ENCODE results near the gene ZNF320. TPM values are rescaled to one million over a fixed set of nuclear protein-coding genes. Genes with fewer than 3 reads are reported as not detected.
A peak's percentile ranks its signal among the peaks of the same experiment; 100 is the strongest.
"Not testable (repeated sequence)": the region's sequence is repeated elsewhere in the genome, so short reads cannot be mapped to it uniquely, and the experiment has no call there.

The ZNF320 gene
- total RNA-seq, 2 experiments from 2014 or later, result 4.0 to 4.1 TPM

DNA sequence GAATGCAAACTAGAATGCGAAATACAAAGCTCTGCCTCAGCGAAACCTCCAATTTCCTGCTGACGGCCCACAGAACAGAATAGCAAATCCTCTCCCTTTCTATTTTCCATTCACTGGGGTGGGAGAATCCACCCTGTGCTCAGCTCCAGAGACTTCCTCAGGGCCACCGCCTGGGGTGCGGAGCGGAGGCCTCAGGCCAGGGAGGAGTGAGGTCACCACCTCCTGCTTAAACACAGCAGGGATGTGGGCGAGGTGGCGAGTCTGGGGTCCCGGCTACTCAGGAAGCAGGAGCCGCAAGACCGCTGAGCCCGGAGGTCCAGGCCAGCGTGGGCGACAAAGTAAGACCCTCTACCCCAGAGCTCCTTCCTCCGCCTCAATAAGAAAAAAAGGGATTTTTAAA lies 666 bp upstream of the ZNF320 start:
- CTCF ChIA-PET, result no interaction called here
- peak overlapping the region; percentile 89 for H3K4me3 Mint-ChIP-seq
- POLR2A ChIA-PET, result no interaction called here
- H3K36me3 Mint-ChIP-seq (ENCODE audit: low read depth), result peaks cover 38% of the 10 kb centered on the region
- H3K4me1 Mint-ChIP-seq, result peaks cover 12% of the 10 kb centered on the region
- DNase-seq, result no peak
- H3K27me3 Mint-ChIP-seq, result no peaks in the 10 kb centered on the region
- H3K9me3 Mint-ChIP-seq, result peaks cover 27% of the 10 kb centered on the region
- no peak overlapping the region for H3K27ac Mint-ChIP-seq

DNA sequence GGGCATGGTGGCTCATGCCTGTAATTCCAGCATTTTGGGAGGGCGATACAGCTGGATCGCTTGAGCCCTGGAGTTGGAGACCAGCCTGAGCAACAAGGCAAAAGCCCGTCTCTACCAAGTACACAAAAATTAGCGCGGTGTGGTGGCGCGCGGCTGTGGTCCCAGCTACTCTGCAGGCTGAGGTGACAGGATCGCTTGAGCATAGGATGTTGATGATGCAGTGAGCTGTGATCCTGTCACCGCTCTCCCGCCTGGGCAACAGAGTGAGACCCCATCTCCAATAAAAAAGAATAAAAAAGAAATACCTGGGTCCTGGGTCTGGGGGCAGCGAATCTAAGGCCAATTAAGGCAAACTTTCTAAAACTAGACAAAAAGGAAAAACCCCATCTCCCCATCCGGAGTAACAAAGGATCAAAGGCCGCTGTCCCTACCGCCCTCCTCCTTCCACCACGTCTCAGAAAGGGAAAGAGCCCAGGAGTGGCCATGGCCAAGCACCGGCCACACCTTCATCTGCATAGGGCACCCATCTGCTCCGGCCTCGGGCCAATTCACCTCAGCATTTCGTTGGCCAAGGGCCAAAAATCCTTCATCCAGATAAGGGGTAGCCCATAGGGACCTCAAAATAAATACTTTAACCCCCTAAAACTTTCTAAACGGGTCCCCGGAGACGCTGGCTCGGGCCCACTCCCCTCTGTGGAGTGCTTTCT lies 851 bp downstream of the ZNF320 start:
- Mint-ChIP-seq H3K4me3 (peak overlapping the region; percentile 89), H3K27me3 (no peaks in the 10 kb centered on the region), H3K9me3 (peaks cover 24% of the 10 kb centered on the region), H3K4me1 (peaks cover 12% of the 10 kb centered on the region), H3K36me3 (ENCODE audit: low read depth) (peaks cover 50% of the 10 kb centered on the region), H3K27ac (peak overlapping the region; percentile 83)
- ChIA-PET POLR2A (interaction anchor here (0.7 to 1.1 kb wide), 2 partner anchors 25 to 499 kb away, joined by 3 read pairs; partner anchors contain the start of gene ZNF765), CTCF (no interaction called here)
- no peak for DNase-seq

DNA sequence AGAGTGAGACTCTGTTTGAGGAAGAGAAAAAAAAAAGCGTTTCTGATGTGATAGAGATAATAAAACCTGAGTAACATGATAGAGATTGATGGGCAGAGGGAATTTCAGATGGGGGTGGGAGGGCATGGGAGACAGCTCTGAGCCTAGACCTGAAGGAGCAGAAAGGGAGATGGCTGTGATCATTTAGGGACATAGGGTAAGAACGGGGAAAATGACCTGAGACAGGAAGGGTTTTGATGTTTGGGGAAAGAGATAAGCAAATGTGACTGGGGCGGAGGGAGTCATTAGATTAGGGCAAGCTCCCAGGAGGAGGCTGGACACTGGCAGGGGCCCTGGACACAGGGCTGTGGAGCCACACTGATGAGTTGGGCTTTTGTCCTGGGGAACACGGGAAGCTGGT lies 6.1 kb downstream of the ZNF320 start:
- peaks cover 77% of the 10 kb centered on the region for H3K36me3 Mint-ChIP-seq (ENCODE audit: low read depth)
- ChIA-PET POLR2A (no interaction called here), CTCF (no interaction called here)
- no peak for DNase-seq
- peak overlapping the region; percentile 6 for H3K27ac Mint-ChIP-seq
- H3K9me3 Mint-ChIP-seq, result peaks cover 38% of the 10 kb centered on the region
- H3K4me3 Mint-ChIP-seq, result no peak overlapping the region
- no peaks in the 10 kb centered on the region for H3K27me3 Mint-ChIP-seq
- no peaks in the 10 kb centered on the region for H3K4me1 Mint-ChIP-seq

DNA sequence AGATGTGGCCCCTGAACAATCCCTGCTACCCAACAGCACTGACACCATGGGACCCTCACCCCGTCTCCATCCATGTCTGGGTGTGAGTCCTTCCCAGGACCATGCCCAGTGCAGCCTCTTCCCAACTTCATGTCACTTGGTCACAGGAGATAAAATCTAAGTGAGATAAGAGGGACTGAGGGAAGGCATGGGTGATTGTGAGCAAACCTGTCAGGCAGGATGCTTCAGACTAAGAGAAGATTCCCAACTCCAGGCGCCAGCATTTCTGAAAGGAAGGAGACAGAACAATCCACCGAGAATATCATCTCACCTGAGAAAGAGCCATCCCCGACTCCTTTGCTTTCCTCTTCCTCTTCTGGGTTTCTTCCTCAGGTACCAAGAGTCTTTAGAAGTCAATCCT lies 7.5 kb downstream of the ZNF320 start:
- H3K27ac Mint-ChIP-seq, result no peak overlapping the region
- H3K36me3 Mint-ChIP-seq (ENCODE audit: low read depth), result peaks cover 76% of the 10 kb centered on the region
- ChIA-PET CTCF (no interaction called here), POLR2A (no interaction called here)
- H3K9me3 Mint-ChIP-seq, result peaks cover 38% of the 10 kb centered on the region
- DNase-seq, result no peak
- no peaks in the 10 kb centered on the region for H3K27me3 Mint-ChIP-seq
- no peaks in the 10 kb centered on the region for H3K4me1 Mint-ChIP-seq
- no peak overlapping the region for H3K4me3 Mint-ChIP-seq

DNA sequence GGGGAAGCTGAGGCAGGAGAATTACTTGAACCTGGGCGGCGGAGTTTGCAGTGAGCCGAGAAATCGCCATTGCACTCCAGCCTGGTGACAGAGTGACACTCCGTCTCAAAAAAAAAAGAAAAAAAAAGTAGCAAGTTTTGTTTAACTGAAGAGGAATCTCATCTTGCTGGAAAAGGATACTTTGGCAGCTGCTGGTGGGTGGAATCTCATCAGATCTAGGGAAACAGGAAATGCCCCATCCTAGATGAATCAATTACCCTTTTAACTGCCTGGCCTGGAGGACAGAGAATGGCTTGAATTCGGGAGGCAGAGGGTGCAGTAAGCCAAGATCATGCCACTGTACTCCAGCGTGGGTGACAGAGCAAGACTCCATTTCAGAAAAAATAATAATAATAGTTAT lies 8.4 kb downstream of the ZNF320 start:
- ChIA-PET POLR2A (interaction anchor here (0.6 kb wide), 1 partner anchor 74 kb away, joined by 3 read pairs; no protein-coding TSS in a partner anchor), CTCF (no interaction called here)
- no peaks in the 10 kb centered on the region for H3K27me3 Mint-ChIP-seq
- peaks cover 77% of the 10 kb centered on the region for H3K36me3 Mint-ChIP-seq (ENCODE audit: low read depth)
- no peak for DNase-seq
- no peaks in the 10 kb centered on the region for H3K4me1 Mint-ChIP-seq
- peaks cover 40% of the 10 kb centered on the region for H3K9me3 Mint-ChIP-seq
- H3K4me3 Mint-ChIP-seq, result no peak overlapping the region
- no peak overlapping the region for H3K27ac Mint-ChIP-seq

DNA sequence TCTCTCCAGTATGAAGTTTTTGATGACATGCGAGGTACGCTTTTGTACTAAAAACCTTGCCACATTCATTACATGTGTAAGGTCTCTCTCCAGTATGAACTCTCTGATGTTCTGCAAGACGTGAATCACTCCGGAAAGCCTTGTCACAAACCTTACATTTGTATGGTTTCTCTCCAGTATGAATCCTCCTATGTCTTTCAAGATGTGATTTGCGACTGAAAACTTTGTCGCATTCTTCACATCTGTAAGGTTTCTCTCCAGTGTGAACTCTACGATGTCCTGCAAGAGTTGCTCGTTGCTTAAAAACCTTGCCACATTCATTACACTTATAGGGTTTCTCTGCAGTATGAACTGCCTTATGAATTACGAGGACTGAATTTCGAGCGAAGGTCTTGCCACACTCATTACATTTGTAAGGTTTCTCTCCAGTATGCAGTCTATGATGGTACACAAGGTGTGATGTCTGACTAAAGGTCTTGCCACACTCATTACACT lies 16.5 kb downstream of the ZNF320 start:
- Mint-ChIP-seq H3K4me1 (no peaks in the 10 kb centered on the region), H3K4me3 (no peak overlapping the region), H3K36me3 (ENCODE audit: low read depth) (peaks cover 71% of the 10 kb centered on the region), H3K27me3 (no peaks in the 10 kb centered on the region), H3K27ac (no peak overlapping the region), H3K9me3 (peaks cover 59% of the 10 kb centered on the region)
- CTCF ChIA-PET, result no interaction called here
- DNase-seq, result no peak
- POLR2A ChIA-PET, result no interaction called here

DNA sequence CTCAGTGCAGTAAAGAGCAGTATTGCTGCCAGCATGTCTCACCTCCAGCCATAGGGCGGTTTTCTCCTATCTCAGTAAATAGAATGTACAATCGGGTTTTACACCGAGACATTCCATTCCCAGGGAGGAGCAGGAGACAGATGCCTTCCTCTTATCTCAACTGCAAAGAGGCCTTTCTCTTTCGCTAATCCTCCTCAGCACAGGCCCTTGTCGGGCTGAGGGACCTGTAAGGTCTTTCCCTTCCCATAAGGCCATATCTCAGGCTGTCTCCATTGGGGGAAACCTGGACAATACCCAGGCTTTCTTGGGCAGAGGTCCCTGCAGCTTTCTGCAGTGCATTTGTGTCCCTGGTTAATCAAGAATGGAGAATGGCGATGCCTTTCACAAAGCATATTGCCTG lies 24.4 kb downstream of the ZNF320 start:
- H3K9me3 Mint-ChIP-seq, result peaks cover 59% of the 10 kb centered on the region
- H3K27ac Mint-ChIP-seq, DNase-seq, POLR2A ChIA-PET, H3K4me3 Mint-ChIP-seq, CTCF ChIA-PET, H3K27me3 Mint-ChIP-seq, H3K4me1 Mint-ChIP-seq: not testable (repeated sequence)
- peaks cover 13% of the 10 kb centered on the region for H3K36me3 Mint-ChIP-seq (ENCODE audit: low read depth)

DNA sequence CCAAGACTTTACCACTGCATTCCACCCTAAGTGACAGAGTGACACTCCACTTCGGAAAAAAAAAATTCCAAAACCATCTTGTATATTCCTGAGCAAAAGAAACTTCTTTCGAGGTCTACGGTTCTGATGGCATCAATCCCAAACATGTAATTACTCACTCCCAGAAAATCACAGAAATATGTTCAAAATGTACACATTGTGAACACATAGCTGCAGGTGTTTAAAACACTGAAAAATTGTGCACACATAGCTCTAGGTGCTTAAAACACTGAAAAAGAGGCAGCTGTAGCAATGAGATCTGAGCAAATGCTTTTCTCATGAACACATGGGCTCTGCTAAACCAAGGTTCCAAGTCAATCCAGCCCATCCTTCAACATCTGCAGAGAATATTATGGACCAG lies 26.0 kb downstream of the ZNF320 start:
- Mint-ChIP-seq H3K27ac (no peak overlapping the region), H3K27me3 (no peaks in the 10 kb centered on the region), H3K36me3 (ENCODE audit: low read depth) (peaks cover 4% of the 10 kb centered on the region), H3K9me3 (peaks cover 52% of the 10 kb centered on the region), H3K4me3 (no peak overlapping the region), H3K4me1 (no peaks in the 10 kb centered on the region)
- DNase-seq, result no peak
- ChIA-PET CTCF (no interaction called here), POLR2A (no interaction called here)

DNA sequence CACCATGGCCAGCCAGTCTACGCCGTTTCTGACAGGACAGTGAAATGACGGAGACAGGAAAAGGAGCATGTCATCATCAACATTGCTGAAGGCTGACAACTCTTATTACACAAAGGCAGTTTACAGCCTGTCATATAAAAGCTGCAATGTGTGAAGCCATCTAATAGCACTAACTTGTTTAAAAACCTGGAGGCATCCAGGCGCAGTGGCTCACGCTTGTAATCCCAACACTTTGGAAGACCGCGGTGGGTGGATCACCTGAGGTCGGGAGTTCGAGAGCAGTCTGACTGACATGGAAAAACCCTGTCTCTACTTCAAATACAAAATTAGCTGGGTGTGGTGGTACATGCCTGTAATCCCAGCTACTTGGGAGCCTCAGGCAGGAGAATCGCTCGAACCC lies 29.4 kb downstream of the ZNF320 start:
- H3K27me3 Mint-ChIP-seq; POLR2A ChIA-PET; H3K36me3 Mint-ChIP-seq (ENCODE audit: low read depth); H3K4me1 Mint-ChIP-seq; H3K4me3 Mint-ChIP-seq; H3K27ac Mint-ChIP-seq; CTCF ChIA-PET; DNase-seq: not testable (repeated sequence)
- H3K9me3 Mint-ChIP-seq, result peaks cover 27% of the 10 kb centered on the region

DNA sequence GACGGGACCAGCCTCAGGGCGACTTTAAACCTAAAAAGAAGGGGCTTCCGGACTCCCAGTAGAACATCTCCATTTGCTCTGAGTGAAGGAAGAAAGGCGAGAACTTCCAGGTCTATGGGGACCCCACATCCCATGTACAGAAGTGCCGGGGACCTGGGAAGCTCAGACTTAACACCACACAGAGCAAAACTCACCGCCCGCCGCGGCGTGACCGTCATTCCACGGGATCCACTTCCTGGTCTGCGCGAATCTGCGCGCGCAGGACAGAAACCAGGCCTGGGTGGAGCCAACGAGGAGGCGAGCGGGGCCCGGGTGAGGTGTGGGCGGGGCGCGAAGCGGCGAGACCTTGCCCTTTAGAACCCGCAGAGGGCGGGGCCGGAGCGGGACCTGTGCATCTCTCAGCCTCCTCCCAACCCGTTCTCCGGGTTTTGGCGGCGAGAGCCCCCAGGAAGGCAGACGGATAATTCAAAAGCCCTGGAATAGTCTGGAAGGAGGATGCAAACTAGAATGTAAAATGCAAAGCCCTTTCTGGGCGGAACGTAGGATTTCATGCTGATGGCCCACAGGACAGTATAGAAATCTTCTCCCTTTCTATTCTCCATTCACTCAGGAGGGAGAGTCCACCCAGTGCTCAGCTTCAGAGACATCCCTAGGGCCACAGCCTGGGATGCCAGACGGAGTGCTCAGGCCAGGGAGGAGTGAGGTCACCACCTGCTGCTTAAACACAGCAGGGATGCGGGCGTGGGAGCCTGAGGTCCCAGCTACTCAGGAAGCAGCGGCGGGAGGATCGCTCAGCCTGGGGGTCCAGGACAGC lies 39.9 kb downstream of the ZNF320 start, which contains the start of gene ZNF468:
Gene ZNF468, minus strand, starts transcription at position 242 of the 814 bp plus-strand sequence. CDS start 3,347 bp downstream, outside the sequence.
- H3K27me3 Mint-ChIP-seq, result not testable (repeated sequence)

DNA sequence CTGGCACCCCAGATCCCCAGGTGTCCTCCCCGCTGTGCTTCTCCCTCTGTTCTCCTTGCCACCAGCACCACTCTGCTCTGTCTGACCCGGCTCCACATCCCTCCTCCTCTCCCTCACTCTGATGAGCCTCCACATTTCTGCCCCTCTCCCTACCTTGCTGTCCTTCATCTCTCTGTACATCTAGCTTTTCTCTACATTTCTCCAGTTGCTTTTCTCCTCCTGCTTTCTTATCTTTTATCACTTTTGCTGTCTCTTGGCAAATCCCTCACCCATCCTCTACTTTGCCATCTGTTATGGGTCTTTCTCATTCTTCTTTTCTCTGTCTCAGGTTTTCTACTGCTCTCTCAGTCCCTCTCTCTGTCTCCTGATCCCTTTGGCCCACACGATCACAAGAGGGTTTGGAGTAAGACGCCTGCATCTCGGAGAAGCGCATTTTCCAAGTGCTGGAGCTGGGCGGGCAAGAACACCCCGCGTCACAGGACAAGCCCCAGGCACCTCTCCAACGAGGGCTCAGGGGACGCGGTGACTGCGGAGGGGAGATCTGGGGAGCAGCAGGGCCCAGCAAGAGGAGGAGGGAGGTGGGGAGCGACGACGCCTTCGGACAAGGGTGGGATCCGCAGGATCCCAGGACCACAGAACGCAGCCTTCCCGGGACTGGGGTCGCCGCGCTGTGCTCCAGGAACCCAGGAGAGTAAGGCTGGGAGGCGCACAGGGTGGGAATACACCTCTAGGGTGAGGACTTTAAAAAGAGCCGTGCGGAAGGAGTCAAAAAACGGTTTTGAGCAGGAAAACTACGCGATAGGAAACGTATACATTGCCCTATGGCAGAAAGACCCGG lies 40.7 kb downstream of the ZNF320 start:
- DNase-seq, CTCF ChIA-PET, H3K27me3 Mint-ChIP-seq: not testable (repeated sequence)
- POLR2A ChIA-PET, result interaction anchor here (1.0 kb wide), 1 partner anchor 105 kb away, joined by 4 read pairs; no protein-coding TSS in a partner anchor
- Mint-ChIP-seq H3K4me3 (peak overlapping the region; percentile 93), H3K27ac (peak overlapping the region; percentile 82), H3K4me1 (peaks cover 28% of the 10 kb centered on the region), H3K36me3 (ENCODE audit: low read depth) (peaks cover 57% of the 10 kb centered on the region), H3K9me3 (peaks cover 29% of the 10 kb centered on the region)

More for the DNA sequence above, 39.9 kb downstream of the ZNF320 start, which contains the start of gene ZNF468:
- peak within 1 kb of the TSS; percentile 82 for H3K27ac Mint-ChIP-seq
- peaks cover 34% of the 10 kb centered on the region for H3K9me3 Mint-ChIP-seq
- CTCF ChIA-PET, result not testable (repeated sequence)
- H3K4me3 Mint-ChIP-seq, result peak within 1 kb of the TSS; percentile 93
- H3K4me1 Mint-ChIP-seq, result peaks cover 28% of the 10 kb centered on the region
- POLR2A ChIA-PET, result interaction anchor here (1.0 kb wide), 1 partner anchor 104 kb away, joined by 4 read pairs; no protein-coding TSS in a partner anchor
- peaks cover 50% of the 10 kb centered on the region for H3K36me3 Mint-ChIP-seq (ENCODE audit: low read depth)
- peak; percentile 78 for DNase-seq
